Esophagus muscularis mucosa (tissue), 3 donors: Measurements from ENCODE around the gene FBXL7.

Experiments used
- POLR2A ChIP-seq: fragments of 450-650 bp; IDR thresholded peaks from one replicate; pipeline ENCODE4 v1.6.1; 2017; ENCODE audit warnings: antibody characterized with exemption, moderate library complexity, mild to moderate bottlenecking, low read depth
- POLR2AphosphoS5 ChIP-seq, 2 donors: sonication (generic); formaldehyde crosslinking; IDR thresholded peaks; one replicate each; pipeline ENCODE4 v1.6.1; 2017; ENCODE audit warnings: antibody characterized with exemption in 2 of 2
- TF ChIP-seq, protein P1 (sequence below), 3 experiments: fragments of 200-600 bp in 2 of 3; fragments of 450-650 bp in 1 of 3; sonication (generic) in 2 of 3; IDR thresholded peaks; one replicate each; pipeline ENCODE4 v1.5.1; 2017 to 2019; ENCODE audit warnings: antibody characterized with exemption in 3 of 3, mild to moderate bottlenecking in 2 of 3, moderate library complexity in 1 of 3

GRCh38 chr5:15574806-15575325 is 74.9 kb downstream of the FBXL7 start:
- no peak for TF ChIP-seq POLR2A
- TF ChIP-seq, protein P1, sequence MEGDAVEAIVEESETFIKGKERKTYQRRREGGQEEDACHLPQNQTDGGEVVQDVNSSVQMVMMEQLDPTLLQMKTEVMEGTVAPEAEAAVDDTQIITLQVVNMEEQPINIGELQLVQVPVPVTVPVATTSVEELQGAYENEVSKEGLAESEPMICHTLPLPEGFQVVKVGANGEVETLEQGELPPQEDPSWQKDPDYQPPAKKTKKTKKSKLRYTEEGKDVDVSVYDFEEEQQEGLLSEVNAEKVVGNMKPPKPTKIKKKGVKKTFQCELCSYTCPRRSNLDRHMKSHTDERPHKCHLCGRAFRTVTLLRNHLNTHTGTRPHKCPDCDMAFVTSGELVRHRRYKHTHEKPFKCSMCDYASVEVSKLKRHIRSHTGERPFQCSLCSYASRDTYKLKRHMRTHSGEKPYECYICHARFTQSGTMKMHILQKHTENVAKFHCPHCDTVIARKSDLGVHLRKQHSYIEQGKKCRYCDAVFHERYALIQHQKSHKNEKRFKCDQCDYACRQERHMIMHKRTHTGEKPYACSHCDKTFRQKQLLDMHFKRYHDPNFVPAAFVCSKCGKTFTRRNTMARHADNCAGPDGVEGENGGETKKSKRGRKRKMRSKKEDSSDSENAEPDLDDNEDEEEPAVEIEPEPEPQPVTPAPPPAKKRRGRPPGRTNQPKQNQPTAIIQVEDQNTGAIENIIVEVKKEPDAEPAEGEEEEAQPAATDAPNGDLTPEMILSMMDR (IDR thresholded peaks at IDR 0.05): no peak
- TF ChIP-seq POLR2AphosphoS5 (IDR thresholded peaks at IDR 0.05): no peak
